GM21367 (cell line): Measurements from ENCODE around the gene NLGN3.

Experiments used
- ATAC-seq: cut with Tn5 transposase; IDR thresholded peaks from one replicate; pipeline ENCODE4 v1.9.1; 2021; ENCODE audit not compliant: unreplicated experiment

The NLGN3 gene

GRCh38 chrX:71212536-71212935 lies 67.9 kb downstream of the NLGN3 start:
- no peak for ATAC-seq

GRCh38 chrX:71214152-71214551 lies 69.5 kb downstream of the NLGN3 start:
- ATAC-seq = no peak

GRCh38 chrX:71214604-71215337 lies 70.1 kb downstream of the NLGN3 start:
- no peak for ATAC-seq

- no peak for ATAC-seq
Measured at GRCh38 chrX:71215338-71215912, 70.8 kb downstream of the NLGN3 start.

- no peak for ATAC-seq
Measured at GRCh38 chrX:71216485-71216884, 71.8 kb downstream of the NLGN3 start.

GRCh38 chrX:71217298-71217697 lies 72.7 kb downstream of the NLGN3 start:
- no peak for ATAC-seq
